ENCODE data around the gene RUNX3. TPM values are rescaled to one million over a fixed set of nuclear protein-coding genes. Genes with fewer than 3 reads are reported as not detected.

Gene RUNX3
- total RNA-seq, 1 experiment from 2014 or later: 1.1 TPM

- H3K4me1 ChIP-seq: no peaks in the 10 kb centered on the region
- POLR2A ChIA-PET: no interaction called here
- CTCF ChIA-PET: interaction anchor here (0.6 kb wide), 1 partner anchor 57 kb away, joined by 6 read pairs; no protein-coding TSS in a partner anchor
- no peaks in the 10 kb centered on the region for H3K36me3 Mint-ChIP-seq (ENCODE audit: insufficient read depth, unreplicated experiment)
- no peaks in the 10 kb centered on the region for H3K9me3 Mint-ChIP-seq (ENCODE audit: unreplicated experiment)
- DNase-seq: no peak
- no peaks in the 10 kb centered on the region for H3K9me3 ChIP-seq
- BruUV-seq (replicated peaks): no TSS peak
- no peaks in the 10 kb centered on the region for H3K36me3 ChIP-seq (ENCODE audit: control insufficient read depth, insufficient read depth, low read length)
- H3K4me3 Mint-ChIP-seq (ENCODE audit: unreplicated experiment): no peak overlapping the region
- H3K27me3 ChIP-seq (replicated peaks; ENCODE audit: control insufficient read depth, insufficient read depth, low read length): no peaks in the 10 kb centered on the region
- TF ChIP-seq, protein P1, sequence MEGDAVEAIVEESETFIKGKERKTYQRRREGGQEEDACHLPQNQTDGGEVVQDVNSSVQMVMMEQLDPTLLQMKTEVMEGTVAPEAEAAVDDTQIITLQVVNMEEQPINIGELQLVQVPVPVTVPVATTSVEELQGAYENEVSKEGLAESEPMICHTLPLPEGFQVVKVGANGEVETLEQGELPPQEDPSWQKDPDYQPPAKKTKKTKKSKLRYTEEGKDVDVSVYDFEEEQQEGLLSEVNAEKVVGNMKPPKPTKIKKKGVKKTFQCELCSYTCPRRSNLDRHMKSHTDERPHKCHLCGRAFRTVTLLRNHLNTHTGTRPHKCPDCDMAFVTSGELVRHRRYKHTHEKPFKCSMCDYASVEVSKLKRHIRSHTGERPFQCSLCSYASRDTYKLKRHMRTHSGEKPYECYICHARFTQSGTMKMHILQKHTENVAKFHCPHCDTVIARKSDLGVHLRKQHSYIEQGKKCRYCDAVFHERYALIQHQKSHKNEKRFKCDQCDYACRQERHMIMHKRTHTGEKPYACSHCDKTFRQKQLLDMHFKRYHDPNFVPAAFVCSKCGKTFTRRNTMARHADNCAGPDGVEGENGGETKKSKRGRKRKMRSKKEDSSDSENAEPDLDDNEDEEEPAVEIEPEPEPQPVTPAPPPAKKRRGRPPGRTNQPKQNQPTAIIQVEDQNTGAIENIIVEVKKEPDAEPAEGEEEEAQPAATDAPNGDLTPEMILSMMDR (IDR thresholded peaks at IDR 0.05; ENCODE audit: insufficient read depth in 1 of 2, low read depth in 1 of 2, low read length in 1 of 2, severe bottlenecking in 1 of 2, unreplicated experiment in 1 of 2): no peak
- no peaks in the 10 kb centered on the region for H3K27me3 Mint-ChIP-seq (ENCODE audit: insufficient read depth, unreplicated experiment)
- intact Hi-C loops (cut with micrococcal nuclease; ENCODE audit: unreplicated experiment): no loop called here
- H3K4me1 Mint-ChIP-seq (ENCODE audit: low read depth, unreplicated experiment): no peaks in the 10 kb centered on the region
- no peak overlapping the region for H3K4me3 ChIP-seq (ENCODE audit: low read depth, low read length)
- no peak overlapping the region for H3K27ac Mint-ChIP-seq (ENCODE audit: unreplicated experiment)
These were observed 28.9 kb downstream of the RUNX3 start for GRCh38 chr1:24900985-24901781.

- CTCF ChIA-PET: no interaction called here
- no peak overlapping the region for H3K4me3 ChIP-seq (ENCODE audit: low read depth, low read length)
These were observed 29.6 kb downstream of the RUNX3 start for GRCh38 chr1:24900486-24900849.

GRCh38 chr1:24899581-24900485 is 30.2 kb downstream of the RUNX3 start:
- no TSS peak for BruUV-seq (replicated peaks)
- H3K36me3 Mint-ChIP-seq (ENCODE audit: insufficient read depth, unreplicated experiment): no peaks in the 10 kb centered on the region
- CTCF ChIA-PET: no interaction called here
- Histone ChIP-seq H3K4me3 (ENCODE audit: low read depth, low read length) (no peak overlapping the region), H3K36me3 (ENCODE audit: control insufficient read depth, insufficient read depth, low read length) (no peaks in the 10 kb centered on the region), H3K4me1 (no peaks in the 10 kb centered on the region), H3K9me3 (no peaks in the 10 kb centered on the region), H3K27me3 (replicated peaks; ENCODE audit: control insufficient read depth, insufficient read depth, low read length) (no peaks in the 10 kb centered on the region)
- H3K9me3 Mint-ChIP-seq (ENCODE audit: unreplicated experiment): no peaks in the 10 kb centered on the region
- H3K4me1 Mint-ChIP-seq (ENCODE audit: low read depth, unreplicated experiment): no peaks in the 10 kb centered on the region
- POLR2A ChIA-PET: no interaction called here
- H3K27ac Mint-ChIP-seq (ENCODE audit: unreplicated experiment): no peak overlapping the region
- intact Hi-C loops (cut with micrococcal nuclease; ENCODE audit: unreplicated experiment): loop anchor here (5.0 kb wide), 1 partner anchor 38 kb away; no protein-coding TSS in a partner anchor
- no peak overlapping the region for H3K4me3 Mint-ChIP-seq (ENCODE audit: unreplicated experiment)
- no peaks in the 10 kb centered on the region for H3K27me3 Mint-ChIP-seq (ENCODE audit: insufficient read depth, unreplicated experiment)
- DNase-seq: no peak
- TF ChIP-seq, protein P1 (IDR thresholded peaks at IDR 0.05; ENCODE audit: insufficient read depth in 1 of 2, low read depth in 1 of 2, low read length in 1 of 2, severe bottlenecking in 1 of 2, unreplicated experiment in 1 of 2): no peak

More at GRCh38 chr1:24900486-24900849, 29.6 kb downstream of the RUNX3 start:
- intact Hi-C loops (cut with micrococcal nuclease; ENCODE audit: unreplicated experiment): no loop called here
- no peaks in the 10 kb centered on the region for H3K9me3 Mint-ChIP-seq (ENCODE audit: unreplicated experiment)
- no peak for DNase-seq
- H3K9me3 ChIP-seq: no peaks in the 10 kb centered on the region
- no peaks in the 10 kb centered on the region for H3K4me1 Mint-ChIP-seq (ENCODE audit: low read depth, unreplicated experiment)
- no peak overlapping the region for H3K27ac Mint-ChIP-seq (ENCODE audit: unreplicated experiment)
- no peaks in the 10 kb centered on the region for H3K36me3 ChIP-seq (ENCODE audit: control insufficient read depth, insufficient read depth, low read length)
- no peaks in the 10 kb centered on the region for H3K4me1 ChIP-seq
- BruUV-seq (replicated peaks): no TSS peak
- TF ChIP-seq, protein P1 (IDR thresholded peaks at IDR 0.05; ENCODE audit: insufficient read depth in 1 of 2, low read depth in 1 of 2, low read length in 1 of 2, severe bottlenecking in 1 of 2, unreplicated experiment in 1 of 2): no peak
- H3K27me3 Mint-ChIP-seq (ENCODE audit: insufficient read depth, unreplicated experiment): no peaks in the 10 kb centered on the region
- POLR2A ChIA-PET: no interaction called here
- H3K36me3 Mint-ChIP-seq (ENCODE audit: insufficient read depth, unreplicated experiment): no peaks in the 10 kb centered on the region
- no peaks in the 10 kb centered on the region for H3K27me3 ChIP-seq (replicated peaks; ENCODE audit: control insufficient read depth, insufficient read depth, low read length)
- no peak overlapping the region for H3K4me3 Mint-ChIP-seq (ENCODE audit: unreplicated experiment)

All from Caco-2 (cell line).